NCI-H345 treated with DMSO at 0.1 percent for 48 hours (cell line): Measurements from ENCODE around the gene CCDC30.

Experiments
- DNase-seq: peaks from one replicate; lab custom pipeline; 2025; ENCODE audit not compliant: unreplicated experiment; lab: John Stamatoyannopoulos, UW

CCDC30 gene

DNA sequence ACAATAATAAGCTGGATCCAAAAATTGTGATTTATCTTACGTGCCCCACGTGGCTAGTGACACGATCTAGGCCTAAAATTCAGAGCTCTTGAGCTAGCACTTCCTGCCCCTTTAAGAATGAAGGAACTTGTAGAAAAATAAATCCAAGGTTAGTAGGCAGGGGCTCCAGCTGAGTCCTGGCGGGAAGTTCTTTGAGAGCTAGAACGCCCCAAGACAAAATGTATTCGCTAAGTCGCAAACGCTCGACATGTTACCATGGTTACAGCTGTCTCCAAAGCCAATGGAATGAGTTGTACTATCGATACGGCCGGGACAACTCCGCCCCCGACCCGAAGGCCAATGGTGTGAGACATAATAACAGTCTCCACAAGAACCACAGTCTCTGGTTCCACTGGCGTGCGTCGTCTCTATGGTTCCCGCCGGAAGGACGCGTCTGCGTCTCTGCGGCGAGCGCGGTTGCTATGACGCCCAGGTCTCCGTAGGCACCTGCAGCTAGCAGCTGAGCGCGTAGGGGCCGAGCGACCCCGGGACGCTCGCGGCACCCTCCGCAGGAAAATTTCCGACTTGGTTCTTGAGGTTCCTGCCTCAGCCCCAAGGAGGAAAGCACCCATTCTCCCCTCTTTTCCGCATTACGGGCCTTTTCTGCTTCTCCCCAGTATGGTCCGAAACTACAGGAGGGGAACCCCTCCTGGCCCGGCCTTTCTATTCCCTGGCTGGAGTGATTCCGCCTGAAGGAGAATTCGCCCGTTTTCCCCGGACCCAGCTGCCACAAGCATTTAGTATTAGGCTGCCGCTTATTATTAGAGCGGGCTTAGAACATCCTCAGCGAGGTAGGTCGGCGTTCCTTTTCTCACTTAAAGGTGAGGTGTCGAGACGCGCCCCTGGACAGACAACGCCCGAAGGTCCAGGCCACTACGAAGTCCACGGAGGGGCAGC is at the start of gene CCDC30:
Gene CCDC30 (plus strand): TSS at position 459 of the 936 bp plus-strand sequence. CDS start 17,266 bp downstream, outside the sequence.
- DNase-seq, result peak; percentile 99

DNA sequence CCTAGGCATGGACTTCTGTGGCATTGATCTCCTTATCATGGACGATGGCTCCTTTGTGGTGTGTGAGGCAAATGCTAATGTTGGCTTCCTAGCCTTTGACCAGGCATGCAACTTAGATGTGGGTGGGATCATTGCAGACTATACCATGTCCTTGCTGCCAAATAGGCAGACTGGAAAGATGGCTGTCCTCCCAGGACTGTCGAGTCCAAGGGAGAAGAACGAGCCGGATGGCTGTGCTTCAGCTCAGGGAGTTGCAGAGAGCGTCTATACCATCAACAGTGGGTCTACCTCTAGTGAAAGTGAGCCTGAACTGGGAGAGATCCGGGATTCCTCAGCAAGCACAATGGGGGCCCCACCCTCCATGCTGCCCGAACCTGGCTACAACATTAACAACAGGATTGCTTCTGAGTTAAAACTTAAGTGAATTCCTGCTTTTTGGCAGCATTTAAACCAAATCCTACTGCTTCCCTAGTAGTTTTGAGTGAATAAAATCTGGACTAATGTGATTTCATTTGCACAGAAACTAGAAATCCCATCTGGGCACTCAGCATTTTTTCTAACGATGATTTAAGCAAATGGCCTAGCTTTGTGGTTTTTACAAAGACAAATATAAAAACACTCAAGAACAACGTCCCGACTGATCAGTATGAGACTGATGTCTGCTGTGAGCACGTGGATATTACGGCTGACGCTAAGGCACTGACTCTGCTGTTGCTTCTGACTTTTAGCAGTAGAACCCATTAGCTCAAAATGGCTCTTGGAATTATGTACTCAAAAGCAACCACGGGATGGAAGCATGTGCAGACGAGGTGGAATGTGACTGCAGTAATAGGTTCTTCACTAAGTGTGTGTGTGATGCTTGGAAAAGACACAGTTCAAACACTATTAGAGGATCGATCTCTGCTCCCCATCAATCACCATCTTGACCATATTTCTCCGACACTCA is 48.3 kb upstream of the CCDC30 start:
- DNase-seq, result no peak

DNA sequence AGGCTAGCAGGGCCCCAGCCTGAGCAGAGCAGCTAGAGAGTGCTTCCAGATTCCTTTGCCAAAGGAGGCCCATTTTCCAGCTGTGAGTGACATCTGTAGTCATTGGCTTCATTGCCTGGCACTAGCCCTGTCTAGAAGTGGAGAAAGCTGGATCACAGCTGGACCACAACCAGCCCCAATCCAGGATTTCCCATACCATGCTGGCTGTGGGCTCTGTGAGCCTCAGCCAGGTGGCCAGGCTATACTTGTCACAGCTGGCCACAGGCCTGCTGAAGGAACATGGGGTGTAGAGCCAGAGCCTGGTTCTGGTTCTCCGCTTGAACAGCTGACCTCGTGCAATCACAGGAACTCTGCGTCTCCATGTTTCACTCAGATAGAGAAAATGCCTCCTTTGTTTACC is 45.9 kb upstream of the CCDC30 start:
- no peak for DNase-seq

DNA sequence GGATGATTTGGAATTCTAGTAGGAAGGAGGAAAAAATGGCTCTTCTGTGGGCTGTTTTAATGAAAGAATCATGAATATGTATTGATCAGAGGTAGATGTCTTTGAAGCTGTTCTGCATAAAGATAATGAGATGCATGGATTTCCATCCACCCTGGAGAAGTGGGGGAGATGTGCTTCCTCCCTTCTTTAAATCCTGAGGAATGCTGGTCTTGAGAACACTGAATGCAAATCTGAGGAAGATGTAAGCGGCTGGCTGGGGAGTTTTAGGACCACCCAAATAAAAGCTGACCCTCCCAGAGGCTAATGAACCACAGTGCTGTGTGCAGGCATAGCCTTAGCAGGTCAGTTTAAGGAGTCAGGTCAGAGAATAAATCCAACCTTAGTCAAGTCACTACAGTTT is 44.6 kb upstream of the CCDC30 start:
- no peak for DNase-seq

DNA sequence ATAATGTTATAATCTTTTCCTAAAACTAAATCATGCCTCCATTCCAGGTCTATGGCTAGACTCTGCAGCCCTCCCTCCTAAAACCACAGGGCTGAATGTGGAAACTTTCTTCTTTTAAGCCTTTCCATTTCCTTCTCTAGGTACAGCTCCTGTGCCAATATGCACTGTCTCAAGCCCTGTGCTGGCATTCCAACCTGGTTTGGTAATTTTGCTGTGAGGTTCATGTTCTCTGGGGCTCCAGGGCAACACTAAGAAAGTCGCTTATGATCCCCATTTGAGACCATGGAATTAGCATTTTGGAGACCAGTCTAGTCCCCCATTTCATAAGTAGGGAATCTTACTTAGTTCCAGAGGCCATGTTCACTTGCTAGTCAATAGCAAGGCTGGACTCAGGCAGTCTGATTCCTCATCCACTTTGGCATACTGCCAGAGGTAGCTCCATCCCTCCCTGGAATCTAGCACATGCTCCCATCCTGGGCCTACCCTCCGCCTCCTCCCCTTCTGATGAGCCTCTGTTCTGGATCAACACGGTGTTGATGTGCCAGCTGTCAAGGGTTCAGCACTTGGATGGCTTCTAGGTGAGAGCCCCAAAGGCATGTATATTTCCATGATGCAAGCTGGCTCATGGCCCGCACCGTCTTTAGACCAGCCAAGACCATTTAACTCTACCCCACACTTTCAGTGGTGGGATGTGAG is 43.8 kb upstream of the CCDC30 start:
- no peak for DNase-seq

DNA sequence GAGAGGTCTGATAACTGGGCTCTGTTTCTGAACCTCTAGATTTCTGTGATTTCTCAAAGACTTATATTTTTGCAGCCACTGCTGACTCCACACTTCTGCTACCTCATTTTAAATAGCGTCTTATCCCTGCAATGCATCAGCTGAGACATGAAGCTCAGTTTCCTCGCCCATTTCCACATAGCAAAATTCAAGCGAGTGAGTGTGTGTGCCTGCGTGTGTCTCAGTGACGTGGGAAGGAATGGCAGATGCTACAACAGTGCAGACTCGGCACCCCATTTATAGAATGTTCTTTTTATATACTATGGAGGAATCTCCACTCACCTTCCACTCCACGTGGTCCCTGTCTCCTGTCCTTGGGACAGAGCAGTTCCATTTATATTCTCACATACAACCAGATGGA is 43.0 kb upstream of the CCDC30 start:
- DNase-seq, result no peak

DNA sequence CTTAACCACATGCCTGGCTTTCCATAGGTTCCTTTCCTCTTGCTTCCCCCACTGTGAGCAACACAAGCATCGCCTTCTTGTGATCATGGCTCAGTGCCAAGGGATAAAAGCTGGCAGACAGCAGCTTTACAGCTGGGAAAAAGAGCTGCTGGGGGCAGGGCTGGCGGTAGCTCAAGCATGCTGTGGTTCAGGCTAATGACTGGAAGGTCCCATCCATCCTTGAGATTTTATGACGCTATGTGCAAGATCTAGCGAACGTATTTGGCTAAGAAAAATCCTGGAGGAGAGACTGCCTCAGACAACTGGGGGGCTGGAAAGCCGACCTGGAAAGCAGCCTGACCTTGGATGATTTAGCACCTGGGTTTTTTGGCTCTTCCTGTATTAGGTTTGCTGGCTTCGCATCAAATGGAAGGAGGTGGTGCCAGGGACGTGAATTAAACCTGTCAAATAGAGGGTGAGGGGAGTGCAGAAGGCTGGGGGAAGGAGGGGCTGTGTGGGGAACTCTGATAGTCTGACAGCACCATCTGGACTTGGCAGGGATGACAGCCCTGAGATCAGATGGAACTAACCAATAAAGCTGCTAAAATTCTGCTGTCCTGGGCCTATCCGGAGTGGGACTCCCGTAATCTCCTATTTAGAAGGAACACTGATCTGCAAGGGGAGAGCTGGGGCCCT is 42.0 kb upstream of the CCDC30 start:
- peak; percentile 92 for DNase-seq

DNA sequence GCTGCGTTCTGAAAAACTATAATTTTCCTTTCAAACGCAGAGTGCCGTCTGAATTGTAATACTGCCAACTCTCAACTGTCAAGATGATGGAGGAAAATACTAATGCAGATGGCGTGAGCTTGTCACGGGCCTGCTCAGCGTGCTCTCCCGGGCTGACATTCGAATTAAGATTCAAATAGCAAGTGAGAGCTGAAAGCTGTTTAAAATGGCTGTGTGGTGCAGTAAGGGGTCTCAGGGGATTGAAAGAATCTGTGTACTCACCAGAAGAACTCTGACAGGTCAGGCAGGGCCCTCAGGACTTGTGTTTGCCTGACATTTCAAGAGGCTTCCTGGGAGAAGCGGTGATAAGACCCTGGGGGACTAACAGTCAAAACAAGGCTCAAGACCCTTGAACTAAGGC is 40.3 kb upstream of the CCDC30 start:
- no peak for DNase-seq

DNA sequence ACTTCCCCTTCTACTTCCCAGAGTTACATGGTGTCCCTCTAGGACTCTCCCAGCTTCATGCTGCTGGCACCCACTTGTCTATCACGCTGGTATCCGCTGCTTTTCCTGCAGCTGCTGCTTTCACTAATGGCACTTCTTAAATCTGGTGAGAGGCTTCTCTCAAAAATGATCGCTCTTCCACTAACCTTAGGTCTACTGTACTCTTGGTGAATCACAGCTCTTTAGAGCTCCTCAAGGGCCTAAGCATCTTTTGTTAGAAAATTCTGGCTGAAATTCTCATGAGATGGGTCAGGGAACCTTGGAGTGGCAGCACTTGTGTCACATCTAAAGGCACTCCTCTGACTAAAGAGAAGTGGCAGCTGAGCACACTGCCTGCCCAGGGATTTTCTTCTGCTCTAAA is 39.4 kb upstream of the CCDC30 start:
- DNase-seq, result no peak

DNA sequence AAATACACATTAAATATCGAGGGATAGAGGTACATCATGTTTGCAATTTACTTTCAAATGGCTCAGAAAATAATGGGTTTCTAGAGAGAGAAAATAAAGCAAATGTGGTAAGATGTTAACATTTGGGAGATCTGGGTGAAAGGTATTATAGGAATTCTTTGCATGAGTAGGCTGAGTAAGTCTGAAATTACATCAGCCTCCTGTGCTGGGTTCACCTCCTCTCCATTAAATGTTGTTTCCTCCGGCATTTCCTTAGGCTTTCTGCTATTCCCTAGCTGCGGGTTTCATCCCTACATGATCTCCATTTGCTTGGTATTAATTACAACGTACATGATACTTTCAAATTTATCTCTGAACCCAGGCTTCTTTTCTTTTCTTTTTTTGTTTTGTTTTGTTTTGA is 38.9 kb upstream of the CCDC30 start:
- no peak for DNase-seq

DNA sequence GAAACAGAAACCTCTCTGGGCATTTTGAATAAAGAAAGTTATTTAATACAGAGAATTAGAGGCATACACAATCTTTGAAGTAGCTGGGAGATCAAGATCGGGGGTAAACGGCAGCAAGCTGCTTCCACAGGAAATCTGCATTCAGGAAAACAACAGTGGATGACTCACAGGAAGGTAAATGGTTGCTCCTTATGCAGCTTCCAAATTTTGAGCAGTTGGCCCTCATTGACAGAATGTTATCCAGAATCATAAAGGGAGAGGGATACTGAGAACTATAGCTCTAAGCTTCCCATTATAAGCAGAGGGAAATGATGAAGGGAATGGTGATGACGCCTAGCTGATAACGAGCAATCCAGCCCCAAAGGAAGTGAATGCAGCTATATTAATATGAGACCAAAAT is 35.8 kb upstream of the CCDC30 start:
- DNase-seq, result no peak

DNA sequence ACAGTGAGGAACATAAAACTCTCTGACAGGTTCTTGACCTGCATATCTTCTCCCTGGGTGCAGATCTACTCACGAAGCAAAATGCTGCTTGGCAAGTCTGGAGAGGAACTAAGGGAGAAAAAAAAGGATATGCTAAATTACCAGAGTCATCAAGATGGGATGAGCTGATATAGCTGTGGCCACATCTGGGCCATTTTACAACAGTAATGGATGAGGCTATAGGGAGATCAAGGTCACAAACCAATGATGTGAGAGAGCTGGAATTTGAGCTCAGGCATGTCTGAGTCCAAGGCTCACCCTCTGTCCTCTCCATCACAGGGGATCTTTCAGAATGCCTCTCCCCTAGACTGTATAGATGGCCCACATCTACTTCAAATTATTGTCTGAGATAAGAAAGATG is 33.5 kb upstream of the CCDC30 start:
- DNase-seq, result no peak

DNA sequence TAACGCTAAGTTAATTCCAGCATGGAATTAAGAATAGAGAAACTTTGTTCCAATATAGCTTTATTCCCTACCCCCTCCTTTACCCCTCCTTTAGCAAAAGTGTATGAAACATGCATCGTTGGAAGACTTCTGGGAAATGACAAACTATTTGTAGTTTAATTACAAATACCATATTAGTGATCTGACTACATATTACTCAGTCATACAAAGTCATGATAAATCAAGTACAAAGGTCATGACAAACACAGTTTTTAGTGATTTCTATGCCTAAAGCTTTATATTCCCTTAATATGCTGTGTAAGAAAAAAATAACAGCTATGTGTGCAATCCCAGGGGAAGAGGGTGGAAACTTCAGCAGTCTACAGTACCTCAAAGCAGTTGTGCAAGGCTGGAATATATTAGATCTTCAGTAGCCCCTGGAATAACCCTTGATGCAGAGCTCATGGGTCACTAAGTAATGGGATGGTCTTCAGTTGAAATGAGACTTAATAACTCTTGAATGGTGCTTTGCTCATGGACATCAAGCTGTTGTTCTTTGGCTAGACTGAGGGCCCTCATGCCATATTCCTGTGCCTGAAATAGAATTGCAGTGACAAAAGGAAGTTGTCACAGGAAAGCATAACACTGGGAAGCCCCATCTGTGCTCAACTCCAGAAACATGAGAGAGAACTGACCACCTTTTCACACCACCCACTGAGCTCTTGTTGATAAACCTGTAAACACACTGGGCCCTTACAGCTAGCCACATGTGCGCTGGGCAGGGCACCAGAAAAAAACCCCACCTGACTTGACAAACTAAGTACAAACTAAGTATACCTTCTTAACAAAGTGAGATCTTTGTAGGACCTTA is 32.6 kb upstream of the CCDC30 start:
- no peak for DNase-seq

DNA sequence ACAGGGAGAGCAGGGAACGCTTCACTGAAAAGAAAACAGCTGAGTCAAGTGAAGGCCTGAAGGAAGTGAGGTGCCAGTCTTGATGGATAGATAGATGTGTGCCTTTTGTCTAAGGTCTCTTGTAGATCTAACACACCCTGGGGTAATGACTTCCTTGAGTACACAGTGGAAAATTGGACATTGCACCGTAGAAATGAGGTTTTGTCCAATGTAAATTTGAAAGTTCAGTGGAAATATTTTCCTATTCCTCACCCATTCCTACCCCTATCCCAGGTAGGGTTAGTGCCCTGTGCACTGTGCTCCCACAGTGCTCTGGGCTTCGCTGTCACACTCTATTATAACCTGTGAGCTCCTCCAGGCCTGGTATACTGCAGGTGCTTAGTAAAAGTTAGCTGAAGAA is 31.6 kb upstream of the CCDC30 start:
- DNase-seq, result no peak

DNA sequence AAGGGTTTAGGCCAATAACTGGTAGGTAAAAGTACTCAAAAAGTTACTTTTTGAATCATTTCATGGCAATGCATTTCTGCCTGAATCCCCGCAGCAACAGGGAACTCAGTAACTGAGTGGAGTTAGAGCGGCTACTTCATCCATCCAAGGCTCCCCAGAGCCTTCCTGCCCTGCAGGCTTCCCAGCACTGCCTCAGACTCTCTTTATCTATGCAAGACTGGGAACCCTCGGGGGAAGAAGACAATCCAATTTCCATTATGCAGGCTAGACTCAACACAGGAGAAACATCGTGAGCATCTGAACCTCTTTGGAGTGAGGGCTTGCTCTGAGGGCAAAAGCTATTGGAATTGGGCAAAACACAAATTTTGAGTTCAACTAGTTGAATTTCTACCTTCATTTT is 30.4 kb upstream of the CCDC30 start:
- DNase-seq, result no peak

DNA sequence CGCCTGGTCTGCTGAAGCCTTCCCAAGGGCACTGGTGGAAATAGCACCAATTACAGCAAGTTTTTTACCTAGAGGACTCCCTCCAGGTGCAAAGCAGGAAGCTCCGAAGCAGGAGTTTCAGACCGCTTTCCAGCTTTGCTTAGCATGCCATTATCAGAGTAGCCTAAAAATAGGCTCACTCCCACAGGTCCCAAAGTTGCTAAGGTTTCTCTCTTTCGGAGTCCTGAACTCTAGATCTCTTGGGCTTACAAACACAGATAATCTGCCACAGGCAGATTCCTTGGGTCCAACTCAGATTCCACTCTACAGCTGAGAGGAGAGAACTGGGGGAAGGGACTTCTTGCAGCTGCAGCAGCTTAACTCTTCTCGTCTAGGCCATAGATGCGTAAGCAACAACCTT is 29.7 kb upstream of the CCDC30 start:
- no peak for DNase-seq

DNA sequence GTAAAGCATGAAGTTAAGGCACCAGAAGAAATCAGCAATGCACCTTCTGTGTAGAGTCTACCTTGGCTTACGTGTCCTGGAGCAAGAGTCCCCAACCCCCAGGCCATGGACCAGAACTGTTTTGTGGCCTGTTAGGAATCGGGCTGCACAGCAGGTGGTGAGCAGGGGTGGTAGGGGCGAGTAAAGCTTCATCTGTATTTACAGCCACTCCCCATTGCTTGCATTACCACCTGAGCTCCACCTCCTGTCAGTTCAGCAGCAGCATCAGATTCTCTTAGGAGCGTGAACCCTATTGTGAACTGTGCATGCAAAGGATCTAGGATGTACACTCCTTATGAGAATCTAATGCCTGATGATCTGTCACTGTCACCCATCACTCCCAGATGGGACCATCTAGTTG is 28.7 kb upstream of the CCDC30 start:
- DNase-seq, result no peak

DNA sequence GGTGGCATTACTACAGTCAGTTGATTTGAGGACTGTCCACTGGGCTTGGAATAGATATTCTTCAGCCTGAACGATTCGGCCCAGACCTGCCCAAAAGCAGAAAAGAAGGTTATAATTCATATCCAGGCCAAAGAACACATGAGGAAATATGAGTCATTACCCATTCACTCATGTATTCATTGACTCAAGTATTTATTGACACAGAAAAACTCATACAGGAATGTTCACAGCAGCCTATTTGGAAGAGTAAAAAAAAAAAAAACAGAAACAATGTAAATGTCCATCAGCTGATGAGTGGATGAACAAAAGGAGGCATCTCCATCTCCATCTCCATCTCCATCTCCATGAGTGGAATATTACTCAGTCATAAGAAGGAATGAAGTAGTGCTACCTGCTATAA is 23.1 kb upstream of the CCDC30 start:
- no peak for DNase-seq

DNA sequence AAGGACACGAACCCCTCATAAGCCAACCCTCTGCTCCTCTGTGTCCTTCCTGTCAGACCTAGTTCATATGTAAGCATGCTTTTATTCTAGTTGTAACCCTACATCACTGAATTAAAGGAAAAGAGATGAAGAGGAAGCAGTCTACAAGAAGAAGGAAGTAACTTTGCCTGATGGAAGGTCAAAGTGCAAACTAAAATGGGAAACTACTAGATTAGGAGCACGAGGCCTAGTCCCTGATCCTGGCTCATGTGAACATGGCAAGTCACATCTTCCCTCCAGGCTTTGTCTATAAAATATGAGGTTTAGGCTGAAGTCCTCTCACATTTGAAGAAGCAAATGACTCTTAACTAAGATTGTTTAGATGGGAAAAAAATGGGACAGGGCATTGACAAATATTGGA is 20.4 kb upstream of the CCDC30 start:
- DNase-seq, result no peak

DNA sequence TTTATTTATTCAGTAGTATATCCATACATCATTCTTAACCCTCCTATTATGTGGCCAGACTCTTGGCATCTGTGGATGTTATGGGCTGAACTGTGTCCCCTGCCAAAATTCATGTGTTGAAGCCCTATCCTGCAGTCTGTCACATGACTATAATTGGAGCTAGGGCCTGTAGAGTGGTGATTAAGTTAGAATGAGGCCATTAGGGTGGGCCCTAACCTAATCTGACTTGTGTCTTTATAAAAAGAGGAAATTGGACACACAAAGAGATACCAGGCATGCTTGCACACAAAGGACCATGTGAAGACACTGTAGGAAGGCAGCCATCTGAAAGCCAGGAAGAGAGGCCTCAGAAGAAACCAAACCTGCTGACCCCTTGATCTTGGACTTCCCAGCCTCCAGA is 13.8 kb upstream of the CCDC30 start:
- no peak for DNase-seq
